ENCODE data around the gene FBXO45. TPM values are rescaled to one million over a fixed set of nuclear protein-coding genes. Genes with fewer than 3 reads are reported as not detected.

Gene FBXO45
- total RNA-seq, 1 experiment from 2014 or later = 18.6 TPM

GRCh38 chr3:196603683-196604082 is 35.2 kb downstream of the FBXO45 start:
- no peak overlapping the region for H4K91ac ChIP-seq (ENCODE audit: insufficient read length, low read depth, low read length)
- Mint-ChIP-seq H3K4me1 (no peaks in the 10 kb centered on the region), H3K36me3 (ENCODE audit: insufficient read depth in 1 of 3, low read depth in 3 of 3) (no peaks in the 10 kb centered on the region), H3K4me3 (no peak overlapping the region), H3K27me3 (ENCODE audit: low read depth) (no peaks in the 10 kb centered on the region), H3K27ac (no peak overlapping the region), H3K9me3 (no peaks in the 10 kb centered on the region)
- no peaks in the 10 kb centered on the region for H3K23me2 ChIP-seq (ENCODE audit: insufficient read length, low read depth, low read length, poor library complexity, severe bottlenecking)
- H4K8ac ChIP-seq (replicated peaks; ENCODE audit: insufficient read length, low read depth, low read length) = no peak overlapping the region
- no peak overlapping the region for H2BK15ac ChIP-seq (ENCODE audit: low read depth, low read length)
- H3K4me1 ChIP-seq (ENCODE audit: insufficient read depth, low read length) = no peaks in the 10 kb centered on the region
- H3K9ac ChIP-seq (ENCODE audit: extremely low read depth, insufficient read length, low read length) = no peak overlapping the region
- no peak overlapping the region for H3K14ac ChIP-seq (ENCODE audit: insufficient read depth, low read length)
- H3K4me2 ChIP-seq (ENCODE audit: insufficient read depth, insufficient read length, low read length) = no peak overlapping the region
- no peak overlapping the region for H3K27ac ChIP-seq (ENCODE audit: insufficient read length, low read depth, low read length)
- H3K79me2 ChIP-seq (ENCODE audit: insufficient read depth, low read length) = no peaks in the 10 kb centered on the region
- H4K20me1 ChIP-seq (ENCODE audit: control insufficient read depth, insufficient read depth, insufficient read length) = no peaks in the 10 kb centered on the region
- no peak overlapping the region for H2BK120ac ChIP-seq (ENCODE audit: low read depth, low read length, poor library complexity, severe bottlenecking)
- no peak overlapping the region for H4K5ac ChIP-seq (ENCODE audit: insufficient read length, low read depth, low read length)
- H2BK20ac ChIP-seq (ENCODE audit: low read depth, low read length, poor library complexity, severe bottlenecking) = no peak overlapping the region
- H2AFZ ChIP-seq (ENCODE audit: low read length) = no peak overlapping the region
- H3K9me3 ChIP-seq (ENCODE audit: control insufficient read depth, low read depth, low read length) = no peaks in the 10 kb centered on the region
- no peak overlapping the region for H3K56ac ChIP-seq (ENCODE audit: insufficient read length, low read depth, low read length)
- no peak overlapping the region for H2BK12ac ChIP-seq (ENCODE audit: insufficient read length, low read depth, low read length)
- no peak for DNase-seq
- H3K18ac ChIP-seq (ENCODE audit: insufficient read length, low read depth, low read length) = no peak overlapping the region
- H3K79me1 ChIP-seq (ENCODE audit: insufficient read depth, low read depth, low read length, poor library complexity, severe bottlenecking) = no peaks in the 10 kb centered on the region
- no peak overlapping the region for H3T11ph ChIP-seq (ENCODE audit: low read length)
- no peaks in the 10 kb centered on the region for H3K27me3 ChIP-seq (ENCODE audit: insufficient read depth, low read length)
- no peak overlapping the region for H2AK5ac ChIP-seq (ENCODE audit: insufficient read length, low read length)
- no peak overlapping the region for H3K23ac ChIP-seq (ENCODE audit: insufficient read length, low read depth, low read length)
- H3K4ac ChIP-seq (ENCODE audit: low read depth, low read length) = no peak overlapping the region
- H2BK5ac ChIP-seq (ENCODE audit: insufficient read length, low read length) = no peak overlapping the region
- TF ChIP-seq, protein P1, sequence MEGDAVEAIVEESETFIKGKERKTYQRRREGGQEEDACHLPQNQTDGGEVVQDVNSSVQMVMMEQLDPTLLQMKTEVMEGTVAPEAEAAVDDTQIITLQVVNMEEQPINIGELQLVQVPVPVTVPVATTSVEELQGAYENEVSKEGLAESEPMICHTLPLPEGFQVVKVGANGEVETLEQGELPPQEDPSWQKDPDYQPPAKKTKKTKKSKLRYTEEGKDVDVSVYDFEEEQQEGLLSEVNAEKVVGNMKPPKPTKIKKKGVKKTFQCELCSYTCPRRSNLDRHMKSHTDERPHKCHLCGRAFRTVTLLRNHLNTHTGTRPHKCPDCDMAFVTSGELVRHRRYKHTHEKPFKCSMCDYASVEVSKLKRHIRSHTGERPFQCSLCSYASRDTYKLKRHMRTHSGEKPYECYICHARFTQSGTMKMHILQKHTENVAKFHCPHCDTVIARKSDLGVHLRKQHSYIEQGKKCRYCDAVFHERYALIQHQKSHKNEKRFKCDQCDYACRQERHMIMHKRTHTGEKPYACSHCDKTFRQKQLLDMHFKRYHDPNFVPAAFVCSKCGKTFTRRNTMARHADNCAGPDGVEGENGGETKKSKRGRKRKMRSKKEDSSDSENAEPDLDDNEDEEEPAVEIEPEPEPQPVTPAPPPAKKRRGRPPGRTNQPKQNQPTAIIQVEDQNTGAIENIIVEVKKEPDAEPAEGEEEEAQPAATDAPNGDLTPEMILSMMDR (conservative IDR thresholded peaks at IDR 0.05) = no peak
- no CpG with 5 or more reads among the region's 7 CpGs for WGBS (ENCODE audit: extremely low coverage, insufficient read length, low lambda C conversion rate)

All from H9 (cell line).